Measurements from ENCODE around the gene ADPRM. TPM values are rescaled to one million over a fixed set of nuclear protein-coding genes. Genes with fewer than 3 reads are reported as not detected.

Gene ADPRM
- total and polyA plus RNA-seq, 12 donors: 3.5 to 7.3 (median 4.6) TPM

DNA sequence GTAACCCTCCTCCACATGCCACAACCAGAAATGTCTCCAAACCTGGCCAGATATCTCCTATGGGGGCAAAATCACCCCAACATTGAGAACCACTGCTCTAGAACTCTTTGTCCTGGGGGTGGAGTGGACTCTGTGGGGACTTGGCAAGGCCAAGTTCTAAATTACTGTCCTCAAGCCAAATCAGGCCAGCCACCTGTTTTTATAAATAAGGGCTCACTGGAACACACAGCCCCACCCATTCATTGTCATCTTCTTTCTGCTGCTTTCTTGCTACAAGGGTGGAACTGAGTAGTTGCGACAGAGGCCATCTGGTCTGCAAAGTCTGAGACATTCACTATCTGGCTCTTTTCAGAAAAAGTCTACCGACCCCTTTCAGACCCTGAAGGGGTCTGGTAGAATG lies 59.2 kb downstream of the ADPRM start:
- intact Hi-C loops (cut with DNase I): no loop called here
- no peak overlapping the region for H3K27ac ChIP-seq
- WGBS, 2 donors: 81 to 89% methylated on average over 2 of the region's 2 CpGs
- peaks cover 0 to 16% (median 0%) of the 10 kb centered on the region in 7 donors for H3K27me3 ChIP-seq
- TF ChIP-seq, protein P1, sequence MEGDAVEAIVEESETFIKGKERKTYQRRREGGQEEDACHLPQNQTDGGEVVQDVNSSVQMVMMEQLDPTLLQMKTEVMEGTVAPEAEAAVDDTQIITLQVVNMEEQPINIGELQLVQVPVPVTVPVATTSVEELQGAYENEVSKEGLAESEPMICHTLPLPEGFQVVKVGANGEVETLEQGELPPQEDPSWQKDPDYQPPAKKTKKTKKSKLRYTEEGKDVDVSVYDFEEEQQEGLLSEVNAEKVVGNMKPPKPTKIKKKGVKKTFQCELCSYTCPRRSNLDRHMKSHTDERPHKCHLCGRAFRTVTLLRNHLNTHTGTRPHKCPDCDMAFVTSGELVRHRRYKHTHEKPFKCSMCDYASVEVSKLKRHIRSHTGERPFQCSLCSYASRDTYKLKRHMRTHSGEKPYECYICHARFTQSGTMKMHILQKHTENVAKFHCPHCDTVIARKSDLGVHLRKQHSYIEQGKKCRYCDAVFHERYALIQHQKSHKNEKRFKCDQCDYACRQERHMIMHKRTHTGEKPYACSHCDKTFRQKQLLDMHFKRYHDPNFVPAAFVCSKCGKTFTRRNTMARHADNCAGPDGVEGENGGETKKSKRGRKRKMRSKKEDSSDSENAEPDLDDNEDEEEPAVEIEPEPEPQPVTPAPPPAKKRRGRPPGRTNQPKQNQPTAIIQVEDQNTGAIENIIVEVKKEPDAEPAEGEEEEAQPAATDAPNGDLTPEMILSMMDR (IDR thresholded peaks at IDR 0.05): no peak
- DNase-seq (no peak), ATAC-seq (no peak)
- no peaks in the 10 kb centered on the region for H3K36me3 ChIP-seq
- H3K4me1 ChIP-seq: peaks cover 0 to 5% (median 0%) of the 10 kb centered on the region in 9 donors
- no peak overlapping the region for H3K4me3 ChIP-seq
- no peaks in the 10 kb centered on the region for H3K9me3 ChIP-seq

DNA sequence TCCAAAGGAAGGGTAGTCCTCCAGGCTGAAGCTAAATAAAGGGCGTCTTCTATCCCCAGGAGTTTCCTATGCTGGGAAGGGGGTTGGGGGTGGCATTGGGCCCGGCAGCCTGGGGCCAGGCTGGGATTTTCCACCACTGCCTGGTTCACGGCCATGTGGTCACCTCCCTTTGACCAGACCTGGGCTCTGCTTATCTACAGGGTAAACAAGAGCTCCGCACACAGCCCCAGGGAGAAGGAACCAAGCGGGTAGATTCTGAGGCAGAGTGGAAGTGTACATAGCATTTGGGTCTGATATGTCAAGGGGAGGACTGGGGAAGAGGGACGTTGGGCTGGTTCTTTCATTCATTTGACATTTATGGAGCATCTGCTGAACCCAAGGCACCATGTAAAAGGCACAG lies 59.7 kb downstream of the ADPRM start:
- Histone ChIP-seq H3K27me3 (peaks cover 0 to 16% (median 0%) of the 10 kb centered on the region in 7 donors), H3K36me3 (no peaks in the 10 kb centered on the region), H3K4me3 (no peak overlapping the region), H3K9me3 (no peaks in the 10 kb centered on the region), H3K4me1 (peaks cover 0 to 5% (median 0%) of the 10 kb centered on the region in 9 donors), H3K27ac (no peak overlapping the region)
- TF ChIP-seq, protein P1 (IDR thresholded peaks at IDR 0.05): no peak
- DNase-seq (no peak), ATAC-seq (no peak)
- 85 to 87% methylated on average over 6 of the region's 6 CpGs for WGBS, 2 donors
- intact Hi-C loops (cut with DNase I): no loop called here

DNA sequence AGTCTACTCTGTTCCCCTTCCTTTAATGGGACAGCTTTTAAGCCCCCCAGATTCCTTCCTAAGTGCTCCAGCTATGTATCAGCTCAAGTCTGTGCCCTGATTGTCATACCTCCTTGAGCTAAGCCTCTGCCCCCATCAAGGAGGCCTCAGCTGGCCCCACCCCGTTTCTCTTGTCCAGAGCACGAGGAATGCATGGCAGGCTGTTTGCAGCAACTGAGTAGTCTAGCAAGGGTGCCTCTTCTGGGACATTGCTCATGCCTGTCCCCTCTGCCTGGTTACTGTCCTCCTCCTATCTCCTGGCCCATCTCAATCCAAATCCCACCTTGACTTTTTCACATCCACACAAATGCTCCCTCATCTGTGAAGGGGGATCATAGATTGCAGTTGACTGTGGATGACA lies 60.3 kb downstream of the ADPRM start:
- no peak for ATAC-seq
- no peak overlapping the region for H3K27ac ChIP-seq
- DNase-seq: no peak
- no peaks in the 10 kb centered on the region for H3K36me3 ChIP-seq
- TF ChIP-seq, protein P1 (IDR thresholded peaks at IDR 0.05): no peak
- H3K4me3 ChIP-seq: no peak overlapping the region
- peaks cover 0 to 5% (median 0%) of the 10 kb centered on the region in 9 donors for H3K4me1 ChIP-seq
- no peaks in the 10 kb centered on the region for H3K9me3 ChIP-seq
- intact Hi-C loops (cut with DNase I): no loop called here
- H3K27me3 ChIP-seq: peaks cover 0 to 16% (median 0%) of the 10 kb centered on the region in 7 donors
- 76 to 77% methylated on average over 2 of the region's 2 CpGs for WGBS, 2 donors

DNA sequence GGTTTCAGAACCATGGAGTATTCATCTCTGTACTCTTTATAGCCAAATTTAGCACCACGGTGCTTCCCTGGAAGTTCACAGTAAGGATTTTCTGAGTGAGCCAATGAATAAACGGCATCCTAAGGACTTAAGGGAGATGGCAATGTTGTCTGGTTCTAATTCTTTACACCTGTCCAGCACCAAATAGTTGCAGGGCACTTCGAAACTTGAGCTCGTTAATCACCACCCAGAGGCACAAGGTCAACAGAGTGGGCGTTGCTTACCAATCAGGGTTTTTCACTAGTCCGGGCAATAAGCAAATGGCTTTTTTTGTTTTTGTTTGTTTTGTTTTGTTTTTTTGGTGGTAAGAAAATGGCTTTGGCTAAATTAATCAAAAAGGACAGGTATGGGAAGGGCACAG lies 60.7 kb downstream of the ADPRM start:
- Histone ChIP-seq H3K27me3 (peaks cover 0 to 16% (median 0%) of the 10 kb centered on the region in 7 donors), H3K4me1 (peaks cover 0 to 5% (median 0%) of the 10 kb centered on the region in 9 donors), H3K36me3 (no peaks in the 10 kb centered on the region), H3K27ac (no peak overlapping the region), H3K9me3 (no peaks in the 10 kb centered on the region), H3K4me3 (no peak overlapping the region)
- WGBS, 2 donors: 89 to 92% methylated on average over 6 of the region's 6 CpGs
- ATAC-seq (no peak), DNase-seq (no peak)
- TF ChIP-seq, protein P1 (IDR thresholded peaks at IDR 0.05): no peak
- intact Hi-C loops (cut with DNase I): no loop called here

Other genes starting within 250 kb of the ADPRM start
- not detected for gene MYH4, start 228.0 kb upstream of the ADPRM start, total RNA-seq
- not detected for gene MYH4, start 228.0 kb upstream of the ADPRM start, polyA plus RNA-seq
- gene MYH1, start 179.1 kb upstream of the ADPRM start, total RNA-seq: under 1 TPM in 2 of 10 donors, not detected in 8; 0.05 to 0.13 TPM
- under 1 TPM in 1 of 2 donors, not detected in 1; 0.03 TPM for gene MYH1, start 179.1 kb upstream of the ADPRM start, polyA plus RNA-seq
- gene MYH2, start 147.9 kb upstream of the ADPRM start, total RNA-seq: under 1 TPM in 4 of 10 donors, not detected in 6; 0.05 to 0.18 (median 0.06) TPM
- gene MYH2, start 147.9 kb upstream of the ADPRM start, polyA plus RNA-seq: under 1 TPM in 1 of 2 donors, not detected in 1; 0.03 TPM
- gene MYH3, start 40.3 kb upstream of the ADPRM start, total RNA-seq: under 1 TPM; 0.12 to 0.97 (median 0.60) TPM
- gene MYH3, start 40.3 kb upstream of the ADPRM start, polyA plus RNA-seq: 1 to 10 TPM; 1.2 to 1.4 TPM
- 10 to 100 TPM; 28.5 to 43.4 (median 37.4) TPM for gene SCO1, start 61 bp upstream of the ADPRM start, total RNA-seq
- gene SCO1, start 61 bp upstream of the ADPRM start, polyA plus RNA-seq: 10 to 100 TPM in 1 of 2 donors, 1 to 10 TPM in 1; 4.5 to 25.7 TPM
- gene TMEM220, start 32.4 kb downstream of the ADPRM start, total RNA-seq: 10 to 100 TPM in 2 of 10 donors, 1 to 10 TPM in 8; 3.8 to 13.6 (median 7.6) TPM
- 10 to 100 TPM in 1 of 2 donors, 1 to 10 TPM in 1; 4.1 to 12.3 TPM for gene TMEM220, start 32.4 kb downstream of the ADPRM start, polyA plus RNA-seq
- gene TMEM238L, start 106.5 kb downstream of the ADPRM start, total RNA-seq: not detected
- not detected for gene TMEM238L, start 106.5 kb downstream of the ADPRM start, polyA plus RNA-seq
- gene PIRT, start 140.5 kb downstream of the ADPRM start, total RNA-seq: not detected
- not detected for gene PIRT, start 140.5 kb downstream of the ADPRM start, polyA plus RNA-seq

All from heart right ventricle (tissue), 16 donors.